Osteocyte (in vitro differentiated cells): Measurements from ENCODE around the gene JAZF1. TPM values are rescaled to one million over a fixed set of nuclear protein-coding genes. Genes with fewer than 3 reads are reported as not detected.

Experiments
- DNase-seq: peaks from one replicate; pipeline ENCODE4 v3.0.0; 2021; ENCODE audit warnings: mixed read lengths; ENCODE audit not compliant: unreplicated experiment; ENCODE audit errors: extremely low spot score
- H3K27ac Mint-ChIP-seq: one replicate; pipeline ENCODE4 v1.8.0; 2021; ENCODE audit warnings: mild to moderate bottlenecking, mixed read lengths; ENCODE audit not compliant: unreplicated experiment
- H3K27me3 Mint-ChIP-seq: one replicate; pipeline ENCODE4 v1.8.0; 2021; ENCODE audit warnings: mixed read lengths; ENCODE audit not compliant: unreplicated experiment
- H3K36me3 Mint-ChIP-seq: one replicate; pipeline ENCODE4 v1.8.0; 2021; ENCODE audit warnings: mixed read lengths; ENCODE audit not compliant: unreplicated experiment
- H3K4me1 Mint-ChIP-seq: one replicate; pipeline ENCODE4 v1.8.0; 2021; ENCODE audit warnings: mixed read lengths; ENCODE audit not compliant: unreplicated experiment
- H3K4me3 Mint-ChIP-seq: one replicate; pipeline ENCODE4 v1.8.0; 2021; ENCODE audit warnings: mild to moderate bottlenecking, moderate library complexity, mixed read lengths; ENCODE audit not compliant: unreplicated experiment
- H3K9me3 Mint-ChIP-seq: one replicate; pipeline ENCODE4 v1.8.0; 2021; ENCODE audit warnings: mixed read lengths; ENCODE audit not compliant: unreplicated experiment
- CTCF ChIP-seq: fragments of 200-600 bp; sonication (generic); IDR thresholded peaks from 2 replicates; pipeline ENCODE4 v1.5.0; 2021; ENCODE audit warnings: antibody characterized with exemption, mild to moderate bottlenecking, moderate library complexity
- total RNA-seq: library from RNA; stranded (reverse); gene quantifications from 2 replicates; pipeline ENCODE4 v1.2.1, GENCODE V29; 2021

JAZF1 gene
- total RNA-seq, 1 donor from 2014 or later = 19.8 TPM

GRCh38 chr7:27973625-27974024, 207.0 kb downstream of the JAZF1 start:
- no peaks in the 10 kb centered on the region for H3K36me3 Mint-ChIP-seq
- H3K4me3 Mint-ChIP-seq = no peak overlapping the region
- H3K27me3 Mint-ChIP-seq = no peaks in the 10 kb centered on the region
- peaks cover 11% of the 10 kb centered on the region for H3K9me3 Mint-ChIP-seq
- no peak overlapping the region for H3K27ac Mint-ChIP-seq
- H3K4me1 Mint-ChIP-seq = peaks cover 6% of the 10 kb centered on the region
- TF ChIP-seq CTCF = no peak
- no peak for DNase-seq

GRCh38 chr7:27972276-27972675, 208.3 kb downstream of the JAZF1 start:
- no peak overlapping the region for H3K27ac Mint-ChIP-seq
- H3K4me1 Mint-ChIP-seq = peaks cover 6% of the 10 kb centered on the region
- no peaks in the 10 kb centered on the region for H3K27me3 Mint-ChIP-seq
- TF ChIP-seq CTCF = no peak
- peaks cover 6% of the 10 kb centered on the region for H3K9me3 Mint-ChIP-seq
- no peak overlapping the region for H3K4me3 Mint-ChIP-seq
- no peak for DNase-seq
- H3K36me3 Mint-ChIP-seq = no peaks in the 10 kb centered on the region

GRCh38 chr7:27971171-27971812, 209.3 kb downstream of the JAZF1 start:
- Mint-ChIP-seq H3K27me3 (no peaks in the 10 kb centered on the region), H3K9me3 (no peaks in the 10 kb centered on the region), H3K4me1 (peaks cover 7% of the 10 kb centered on the region), H3K4me3 (no peak overlapping the region), H3K27ac (no peak overlapping the region), H3K36me3 (no peaks in the 10 kb centered on the region)
- DNase-seq = no peak
- no peak for TF ChIP-seq CTCF

- Mint-ChIP-seq H3K4me1 (peaks cover 16% of the 10 kb centered on the region), H3K9me3 (no peaks in the 10 kb centered on the region), H3K27me3 (no peaks in the 10 kb centered on the region), H3K4me3 (no peak overlapping the region), H3K36me3 (no peaks in the 10 kb centered on the region), H3K27ac (no peak overlapping the region)
- DNase-seq = no peak
- TF ChIP-seq CTCF = no peak
Measured at GRCh38 chr7:27970350-27970749, 210.2 kb downstream of the JAZF1 start.

GRCh38 chr7:27969346-27969745, 211.2 kb downstream of the JAZF1 start:
- Mint-ChIP-seq H3K27ac (no peak overlapping the region), H3K9me3 (no peaks in the 10 kb centered on the region), H3K36me3 (no peaks in the 10 kb centered on the region), H3K4me1 (peaks cover 26% of the 10 kb centered on the region), H3K27me3 (no peaks in the 10 kb centered on the region), H3K4me3 (no peak overlapping the region)
- TF ChIP-seq CTCF = no peak
- DNase-seq = no peak
